CD14-positive monocyte (primary cell): ENCODE measurements around the gene CDK5. TPM values are rescaled to one million over a fixed set of nuclear protein-coding genes. Genes with fewer than 3 reads are reported as not detected.

Experiments
- DNase-seq, 3 donors: peaks; one replicate each; pipeline ENCODE4 v3.0.0-alpha.2; 2011 to 2022
- H2AFZ ChIP-seq: 2 replicates; pipeline ENCODE4 v1.6.0; 2012; ENCODE audit warnings: mild to moderate bottlenecking, low read depth, low read length, inconsistent platforms; ENCODE audit not compliant: insufficient read depth, poor library complexity, severe bottlenecking
- H3K27ac ChIP-seq, 2 donors: 1 replicate in 1 of 2; 2 replicates in 1 of 2; pipeline ENCODE4 v1.5.1; 2012 to 2013; ENCODE audit warnings: low read length in 2 of 2, control low read depth in 1 of 2, inconsistent platforms in 1 of 2, low read depth in 1 of 2, mild to moderate bottlenecking in 1 of 2
- H3K27me3 ChIP-seq, 2 donors: one replicate each; pipeline versions ENCODE4 v1.6.0 to v1.6.1; 2011 to 2013; ENCODE audit warnings: low read length in 2 of 2; ENCODE audit not compliant: control insufficient read depth in 2 of 2, insufficient read depth in 2 of 2
- H3K36me3 ChIP-seq, 2 donors: replicated peaks in 1 of 2; 1 replicate in 1 of 2; 2 replicates in 1 of 2; pipeline versions ENCODE4 v1.5.1 to v1.6.1; 2012 to 2013; ENCODE audit warnings: low read length in 2 of 2, control low read depth in 1 of 2, inconsistent platforms in 1 of 2, mild to moderate bottlenecking in 1 of 2; ENCODE audit not compliant: insufficient read depth in 2 of 2, control insufficient read depth in 1 of 2
- H3K4me1 ChIP-seq, 2 donors: 1 replicate in 1 of 2; 2 replicates in 1 of 2; pipeline versions ENCODE4 v1.5.1 to v1.6.1; 2012 to 2013; ENCODE audit warnings: low read length in 2 of 2, control low read depth in 1 of 2, inconsistent platforms in 1 of 2, mild to moderate bottlenecking in 1 of 2, moderate library complexity in 1 of 2; ENCODE audit not compliant: insufficient read depth in 2 of 2, control insufficient read depth in 1 of 2
- H3K4me2 ChIP-seq: replicated peaks from 2 replicates; pipeline ENCODE3; 2012; ENCODE audit warnings: low read length, moderate library complexity, mild to moderate bottlenecking; ENCODE audit not compliant: poor library complexity, severe bottlenecking; ENCODE audit errors: extremely low read depth
- H3K4me3 ChIP-seq, 3 experiments: fragments of 200-600 bp in 1 of 3; sonication (generic) in 1 of 3; replicated peaks in 1 of 3; 1 replicate in 2 of 3; 2 replicates in 1 of 3; pipeline ENCODE4 v1.5.1; 2011 to 2013; ENCODE audit warnings: low read length in 3 of 3, mild to moderate bottlenecking in 3 of 3, control low read depth in 2 of 3, low read depth in 2 of 3, inconsistent platforms in 1 of 3, moderate library complexity in 1 of 3
- H3K79me2 ChIP-seq: 2 replicates; pipeline ENCODE4 v1.6.0; 2012; ENCODE audit warnings: mild to moderate bottlenecking, control low read depth, inconsistent platforms, low read length, moderate library complexity; ENCODE audit not compliant: insufficient read depth
- H3K9ac ChIP-seq: 2 replicates; pipeline ENCODE4 v1.6.0; 2017; ENCODE audit warnings: low read length, mild to moderate bottlenecking; ENCODE audit not compliant: insufficient read depth, poor library complexity, severe bottlenecking
- H3K9me3 ChIP-seq, 2 donors: replicated peaks in 1 of 2; 1 replicate in 1 of 2; 2 replicates in 1 of 2; pipeline versions ENCODE4 v1.5.1 to v1.6.1; 2012 to 2013; ENCODE audit warnings: low read length in 2 of 2, control low read depth in 1 of 2; ENCODE audit not compliant: control insufficient read depth in 1 of 2, insufficient read depth in 1 of 2
- H4K20me1 ChIP-seq: 2 replicates; pipeline ENCODE4 v1.6.0; 2012; ENCODE audit warnings: mild to moderate bottlenecking, low read length, control low read depth, moderate library complexity; ENCODE audit not compliant: insufficient read depth
- H3K27ac Mint-ChIP-seq, 7 donors: one replicate each; pipeline ENCODE4 v1.8.0; 2020; ENCODE audit warnings: mild to moderate bottlenecking in 7 of 7, mixed read lengths in 7 of 7, moderate library complexity in 6 of 7, inconsistent platforms in 2 of 7
- H3K27me3 Mint-ChIP-seq, 3 donors: one replicate each; pipeline ENCODE4 v1.8.0; 2021 to 2022; ENCODE audit warnings: low read depth in 3 of 3, mild to moderate bottlenecking in 3 of 3, mixed read lengths in 3 of 3, moderate library complexity in 3 of 3, inconsistent platforms in 1 of 3
- H3K36me3 Mint-ChIP-seq, 2 donors: one replicate each; pipeline ENCODE4 v1.8.0; 2020; ENCODE audit warnings: mixed read lengths in 2 of 2, inconsistent platforms in 1 of 2, mild to moderate bottlenecking in 1 of 2
- H3K4me1 Mint-ChIP-seq: one replicate; pipeline ENCODE4 v1.8.0; 2020; ENCODE audit warnings: mild to moderate bottlenecking, mixed read lengths
- H3K4me3 Mint-ChIP-seq, 2 donors: one replicate each; pipeline ENCODE4 v1.8.0; 2020; ENCODE audit warnings: mild to moderate bottlenecking in 2 of 2, mixed read lengths in 2 of 2, moderate library complexity in 1 of 2
- H3K9me3 Mint-ChIP-seq, 7 donors: one replicate each; pipeline ENCODE4 v1.8.0; 2020 to 2022; ENCODE audit warnings: mixed read lengths in 7 of 7, mild to moderate bottlenecking in 6 of 7, moderate library complexity in 6 of 7, inconsistent platforms in 2 of 7
- CTCF ChIP-seq: fragments of 200-600 bp; IDR thresholded peaks from one replicate; pipeline ENCODE4 v1.8.0; 2022; ENCODE audit warnings: antibody characterized with exemption, mild to moderate bottlenecking
- whole genome bisulfite sequencing: methylation state at CpG from one replicate; pipeline ENCODE4 v1.1.5; 2013; ENCODE audit warnings: missing lambda C conversion rate; ENCODE audit not compliant: insufficient coverage; 5-methylcytosine and 5-hydroxymethylcytosine counted together
- intact Hi-C, 2 donors: fragments of 100-400 bp; cut with micrococcal nuclease; formaldehyde crosslinking; loops; one replicate each; pipeline versions ENCODE4 v1.15.0 to v1.15.1; 2023
- polyA plus RNA-seq, 3 donors: library from polyadenylated mRNA; depleted of rRNA in 1 of 3; unstranded in 2 of 3; stranded (reverse) in 1 of 3; fragments of 300-500 nt in 2 of 3; fragments of >200 nt in 1 of 3; fragmentation: Illumina TruSeq in 2 of 3; gene quantifications; 1 replicate in 2 of 3; 2 replicates in 1 of 3; pipeline ENCODE4 v1.2.3, GENCODE V29; 2012 to 2021

The CDK5 gene
- polyA plus RNA-seq, 3 donors = 14.9 to 31.2 (median 24.9) TPM

DNA sequence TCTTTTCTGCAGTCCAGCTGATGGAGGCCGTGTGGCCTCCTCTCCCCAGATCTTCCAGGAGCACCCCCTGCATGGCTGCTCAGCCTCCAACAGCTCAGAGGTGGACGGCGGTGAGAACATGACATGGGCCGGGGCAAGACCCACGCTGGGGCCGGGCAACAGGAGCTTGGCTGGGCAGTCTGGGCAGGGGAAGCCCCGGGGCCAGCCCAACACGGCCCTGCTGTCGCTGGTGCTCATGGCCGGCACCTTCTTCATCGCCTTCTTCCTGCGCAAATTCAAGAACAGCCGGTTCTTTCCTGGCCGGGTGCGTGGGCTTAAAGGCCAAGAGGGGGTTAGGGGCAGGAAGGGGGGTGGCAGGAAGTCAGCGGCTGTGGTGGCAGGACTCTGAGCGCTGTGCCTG lies 16.3 kb upstream of the CDK5 start:
- no peak overlapping the region for H3K4me2 ChIP-seq
- peaks cover 69 to 85% of the 10 kb centered on the region in 2 donors for H3K36me3 ChIP-seq
- Mint-ChIP-seq H3K4me1 (peaks cover 4% of the 10 kb centered on the region), H3K9me3 (peaks cover 0 to 6% (median 0%) of the 10 kb centered on the region in 7 donors), H3K27me3 (peaks cover 0 to 1% (median 0%) of the 10 kb centered on the region in 3 donors), H3K4me3 (no peak overlapping the region), H3K27ac (peak overlapping the region in 2 of 7 donors; percentile 57 to 69), H3K36me3 (peaks cover 60 to 79% of the 10 kb centered on the region in 2 donors)
- TF ChIP-seq CTCF = no peak
- H3K27ac ChIP-seq = no peak overlapping the region
- intact Hi-C loops = no loop called here
- peaks cover 49% of the 10 kb centered on the region for H4K20me1 ChIP-seq
- no peak overlapping the region for H3K9ac ChIP-seq
- H3K4me3 ChIP-seq = no peak overlapping the region
- no peaks in the 10 kb centered on the region for H3K9me3 ChIP-seq
- H3K79me2 ChIP-seq = peaks cover 3% of the 10 kb centered on the region
- 88% methylated on average over 17 of the region's 17 CpGs for WGBS
- H2AFZ ChIP-seq = no peak overlapping the region
- H3K27me3 ChIP-seq = no peaks in the 10 kb centered on the region
- DNase-seq = no peak
- peaks cover 0 to under 1% of the 10 kb centered on the region in 2 donors for H3K4me1 ChIP-seq

DNA sequence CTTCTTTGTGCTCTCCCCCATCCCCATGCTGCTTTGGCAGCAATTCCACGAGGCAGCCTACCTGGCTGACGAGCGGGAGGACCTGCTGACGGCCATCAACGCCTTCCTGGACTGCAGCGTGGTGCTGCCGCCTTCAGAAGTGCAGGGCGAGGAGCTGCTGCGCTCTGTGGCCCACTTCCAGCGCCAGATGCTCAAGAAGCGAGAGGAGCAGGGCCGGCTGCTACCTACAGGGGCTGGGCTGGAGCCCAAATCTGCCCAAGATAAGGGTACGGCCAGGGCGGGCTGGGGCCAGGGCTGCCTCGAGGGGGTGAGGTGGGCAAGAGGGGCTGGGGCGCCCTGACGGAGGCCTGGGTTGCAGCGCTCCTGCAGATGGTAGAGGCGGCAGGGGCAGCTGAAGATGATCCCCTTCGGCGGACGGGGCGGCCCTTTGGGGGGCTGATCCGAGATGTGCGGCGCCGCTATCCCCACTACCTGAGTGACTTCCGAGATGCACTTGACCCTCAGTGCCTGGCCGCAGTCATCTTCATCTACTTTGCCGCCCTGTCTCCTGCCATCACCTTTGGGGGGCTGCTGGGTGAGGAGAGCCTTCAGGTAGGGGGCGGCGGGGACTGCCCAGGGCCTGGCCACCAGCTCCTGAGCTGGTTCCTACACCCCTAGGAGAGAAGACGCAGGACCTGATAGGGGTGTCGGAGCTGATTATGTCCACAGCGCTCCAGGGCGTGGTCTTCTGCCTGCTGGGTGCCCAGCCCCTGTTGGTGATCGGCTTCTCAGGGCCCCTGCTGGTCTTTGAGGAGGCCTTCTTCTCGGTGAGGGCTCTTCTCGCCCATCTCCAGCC lies 13.6 kb upstream of the CDK5 start:
- H4K20me1 ChIP-seq = peaks cover 43% of the 10 kb centered on the region
- intact Hi-C loops = no loop called here
- H3K4me3 ChIP-seq = no peak overlapping the region
- Mint-ChIP-seq H3K27me3 (no peaks in the 10 kb centered on the region), H3K27ac (no peak overlapping the region), H3K4me1 (no peaks in the 10 kb centered on the region), H3K9me3 (peaks cover 0 to 6% (median 0%) of the 10 kb centered on the region in 7 donors), H3K36me3 (peaks cover 70 to 95% of the 10 kb centered on the region in 2 donors), H3K4me3 (no peak overlapping the region)
- peaks cover 90 to 95% of the 10 kb centered on the region in 2 donors for H3K36me3 ChIP-seq
- H3K9ac ChIP-seq = no peak overlapping the region
- no peaks in the 10 kb centered on the region for H3K79me2 ChIP-seq
- H2AFZ ChIP-seq = no peak overlapping the region
- WGBS = 93% methylated on average over 33 of the region's 39 CpGs
- no peaks in the 10 kb centered on the region for H3K9me3 ChIP-seq
- DNase-seq = no peak
- no peak for TF ChIP-seq CTCF
- H3K4me1 ChIP-seq = no peaks in the 10 kb centered on the region
- H3K27me3 ChIP-seq = no peaks in the 10 kb centered on the region
- no peak overlapping the region for H3K27ac ChIP-seq
- no peak overlapping the region for H3K4me2 ChIP-seq
